HG03432 (cell line): ENCODE results near the gene TMEM9.

Experiments
- ATAC-seq: cut with Tn5 transposase; IDR thresholded peaks from one replicate; pipeline ENCODE4 v1.9.1; 2021; ENCODE audit warnings: mild to moderate bottlenecking, moderate library complexity; ENCODE audit not compliant: unreplicated experiment

The TMEM9 gene

GRCh38 chr1:201111156-201111555 lies 43.1 kb downstream of the TMEM9 start:
- ATAC-seq, result no peak

GRCh38 chr1:201110616-201111015 lies 43.7 kb downstream of the TMEM9 start:
- no peak for ATAC-seq

DNA sequence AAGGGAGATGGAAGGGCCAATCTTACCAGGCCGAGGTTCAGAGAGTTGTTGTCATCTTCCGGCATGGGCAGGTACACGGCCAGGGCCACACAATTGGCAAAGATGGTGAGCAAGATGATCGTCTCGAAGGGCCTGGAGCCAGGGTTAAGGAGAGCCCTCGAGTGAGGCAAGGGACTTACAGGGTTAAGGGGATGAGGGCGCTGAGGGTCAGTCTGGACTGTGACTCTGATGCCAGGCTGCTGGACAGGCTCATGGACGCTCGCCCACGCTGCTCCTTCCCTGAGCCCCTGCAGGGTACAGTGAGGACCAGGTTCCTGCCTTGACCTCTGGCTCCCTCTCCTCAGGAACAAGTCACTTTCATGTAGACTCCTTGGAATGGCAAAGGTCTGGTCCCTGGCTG lies 44.1 kb downstream of the TMEM9 start:
- ATAC-seq, result no peak

DNA sequence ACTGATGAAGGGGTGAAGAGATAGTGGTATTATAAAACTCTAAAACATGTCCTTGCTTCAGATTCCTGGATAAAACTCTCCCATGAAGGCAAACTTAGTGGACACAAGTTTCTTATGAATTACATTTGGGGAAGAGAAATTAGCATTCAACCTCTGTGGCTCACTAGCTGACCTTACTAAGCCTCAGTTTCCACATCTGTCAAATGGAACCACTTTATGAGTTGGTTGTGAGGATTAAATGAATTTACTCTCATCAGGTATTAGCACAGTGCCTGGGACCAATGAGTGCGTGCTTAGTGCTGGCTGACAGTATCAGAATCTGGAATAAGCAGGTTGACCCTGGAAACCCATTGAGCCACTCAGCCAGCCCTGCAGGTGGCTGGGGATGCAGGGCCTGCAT lies 44.6 kb downstream of the TMEM9 start:
- no peak for ATAC-seq

DNA sequence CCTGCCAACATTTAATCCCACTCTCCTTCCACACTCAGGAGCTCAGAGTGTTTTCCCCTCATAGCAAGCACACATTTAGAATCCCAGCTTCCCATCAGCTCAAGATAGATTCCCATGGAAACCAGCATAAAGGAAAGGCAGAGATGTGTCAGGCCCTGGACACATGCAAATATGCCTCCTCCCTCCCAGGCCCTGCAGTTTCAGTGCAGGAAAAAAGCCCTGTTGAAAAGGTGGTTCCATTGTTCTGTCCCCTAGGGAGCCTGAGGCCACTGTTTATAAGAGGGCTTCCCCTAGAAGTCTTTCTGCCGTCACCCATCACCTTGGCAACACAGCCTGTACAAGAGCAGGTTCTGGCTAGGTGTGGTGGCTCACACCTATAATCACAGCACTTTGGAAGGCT lies 45.7 kb downstream of the TMEM9 start:
- no peak for ATAC-seq

GRCh38 chr1:201105688-201106087 lies 48.6 kb downstream of the TMEM9 start:
- ATAC-seq, result no peak

GRCh38 chr1:201104141-201104540 lies 50.1 kb downstream of the TMEM9 start:
- no peak for ATAC-seq

DNA sequence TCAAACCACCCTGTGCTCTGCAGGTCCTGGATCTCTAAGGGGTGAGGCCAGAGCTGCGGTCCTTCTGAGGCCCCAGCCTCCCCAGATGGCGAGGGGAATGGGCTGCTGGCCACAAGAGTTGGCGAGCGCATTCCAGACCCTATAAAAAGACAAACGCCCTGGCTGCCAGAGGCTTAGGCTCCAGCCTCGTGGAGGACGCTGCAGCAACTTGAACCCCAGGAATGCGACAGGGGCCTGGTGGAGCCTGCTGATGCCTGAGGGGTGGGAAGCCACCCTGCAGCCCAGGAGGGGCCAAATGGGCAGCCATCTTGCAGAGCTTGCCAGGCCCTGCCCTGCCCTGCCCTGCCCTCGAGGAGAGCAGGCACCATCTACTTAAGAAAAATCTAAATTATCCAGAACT lies 50.6 kb downstream of the TMEM9 start:
- ATAC-seq, result no peak

DNA sequence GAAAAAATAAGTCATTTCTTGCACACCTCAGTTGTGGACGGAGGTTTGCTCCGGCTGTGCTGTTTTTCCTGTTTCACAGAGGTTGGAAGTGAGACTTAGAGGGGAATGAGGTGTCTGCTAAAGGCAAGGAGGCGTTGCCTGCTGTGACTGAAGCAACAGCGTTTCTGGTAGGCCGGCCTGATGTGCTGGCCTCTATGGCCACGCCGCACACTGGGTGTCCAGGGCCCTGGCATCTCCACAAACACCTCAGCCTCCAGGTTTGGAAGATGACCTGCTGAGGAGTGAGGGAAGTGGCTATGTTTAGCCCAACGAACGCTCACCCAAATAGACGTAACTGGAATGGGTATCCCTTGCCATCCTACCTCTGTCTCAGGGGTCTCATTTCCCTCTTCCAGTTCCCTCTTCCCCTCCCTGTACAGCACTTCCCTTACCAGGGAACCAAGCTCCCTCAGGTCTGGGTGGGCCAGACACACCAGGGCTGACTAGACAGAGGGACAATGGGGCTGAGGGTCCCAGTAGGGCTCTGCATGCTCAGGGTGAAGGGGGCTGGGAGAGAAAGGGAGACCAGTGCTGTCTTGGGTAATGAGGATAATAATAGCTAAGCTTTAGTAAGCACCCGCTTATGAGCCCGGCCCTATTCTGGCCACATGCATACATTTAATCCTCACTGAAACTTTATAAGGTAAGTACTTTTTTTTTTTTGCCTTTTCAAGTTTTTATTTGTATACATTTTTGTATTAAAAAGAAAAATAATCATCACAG lies 53.9 kb downstream of the TMEM9 start:
- ATAC-seq, result no peak

DNA sequence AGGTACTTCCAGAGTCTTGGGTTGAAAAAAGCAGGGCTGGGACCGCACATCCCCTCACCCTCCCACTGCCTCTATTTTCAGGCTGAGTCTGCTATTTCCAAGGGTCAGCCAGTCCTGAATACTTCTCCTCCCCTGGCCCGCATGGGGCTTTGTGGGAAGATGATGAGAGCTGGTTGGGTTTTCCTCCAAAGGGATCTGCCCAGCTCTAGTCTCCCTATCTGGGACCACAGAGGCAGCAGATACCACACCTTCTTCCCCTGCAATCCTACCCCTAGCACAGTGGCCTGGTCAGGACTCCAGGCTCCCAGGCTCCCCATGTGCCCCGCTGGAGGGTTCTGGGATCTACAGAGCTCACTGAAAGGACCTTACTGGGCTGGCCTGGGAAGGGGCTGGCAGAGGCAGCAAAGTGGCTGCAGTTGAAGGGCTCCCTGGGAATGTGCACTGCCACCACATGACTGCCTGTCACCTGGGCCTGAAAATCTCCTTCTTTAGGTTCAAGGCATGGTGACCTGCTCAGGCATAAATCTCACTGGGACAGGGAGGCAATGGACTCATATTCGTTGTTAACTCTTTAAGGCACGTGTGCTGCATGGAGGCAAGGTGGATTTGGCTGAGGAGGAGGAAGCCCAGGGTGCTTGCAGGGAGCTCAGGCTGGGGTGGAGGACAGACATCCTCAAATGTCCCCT lies 55.1 kb downstream of the TMEM9 start:
- ATAC-seq, result no peak

DNA sequence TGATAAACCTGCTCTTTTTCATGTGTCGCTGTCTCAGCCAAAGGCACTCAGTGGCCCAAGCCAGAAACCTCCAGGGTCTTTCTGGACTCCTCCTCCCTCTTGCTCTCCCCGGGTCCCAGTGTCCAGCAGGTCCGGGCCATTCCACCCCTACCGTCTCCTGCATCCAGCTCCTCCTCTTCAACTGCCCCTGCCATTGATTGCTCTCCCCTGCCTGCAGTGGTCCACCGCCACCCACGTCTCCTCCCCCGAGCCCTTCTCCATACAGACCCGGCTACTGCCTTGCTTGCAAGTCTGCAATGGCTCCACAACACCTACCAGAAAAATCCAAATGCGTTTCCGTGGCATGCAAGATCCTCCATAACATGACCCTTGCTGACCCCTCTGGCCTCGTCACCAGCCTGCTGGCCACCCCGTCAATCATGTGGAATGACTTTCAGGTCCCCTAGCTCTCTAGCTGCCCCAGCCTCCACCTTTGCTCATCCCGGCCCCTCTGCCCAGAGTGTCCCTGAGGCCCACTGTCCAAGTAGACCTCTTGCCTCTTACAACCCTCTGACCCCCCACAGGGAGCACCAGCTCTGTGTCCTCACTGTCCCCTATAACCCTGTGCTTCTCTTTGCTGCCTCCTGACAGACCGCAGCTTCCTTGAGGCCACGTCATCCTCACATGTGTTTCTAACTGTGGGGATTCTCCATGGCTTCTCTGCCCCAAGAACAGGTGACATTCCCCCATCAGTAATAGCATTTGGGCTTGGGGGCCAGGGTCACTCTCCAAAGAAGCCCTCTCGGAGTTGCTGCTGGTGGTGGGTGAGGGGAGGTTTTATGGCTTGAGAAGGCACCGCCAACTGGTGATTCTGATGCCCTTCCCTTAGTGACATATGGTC lies 57.1 kb downstream of the TMEM9 start:
- no peak for ATAC-seq

- ATAC-seq, result no peak
Observed at GRCh38 chr1:201096041-201096461, 58.2 kb downstream of the TMEM9 start.

DNA sequence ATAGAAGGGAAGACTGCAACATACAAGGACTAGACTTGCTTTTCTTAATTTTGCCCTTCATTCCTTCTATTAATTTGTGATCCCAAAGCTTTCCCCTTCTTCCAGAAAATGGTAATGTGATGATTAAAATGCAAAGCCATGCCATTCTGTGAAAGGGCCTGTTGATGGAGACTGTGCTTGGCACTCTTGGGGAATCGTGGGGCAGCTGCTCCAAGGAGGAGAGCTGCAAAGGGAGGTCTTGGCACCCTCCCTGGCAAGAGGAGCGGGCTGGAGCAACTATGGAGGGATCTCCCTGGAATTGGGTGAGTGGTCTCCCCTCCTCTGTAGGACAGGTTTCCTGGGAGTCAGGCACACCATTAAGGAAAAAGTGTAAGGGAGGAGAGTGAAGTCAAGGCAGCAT lies 58.7 kb downstream of the TMEM9 start:
- ATAC-seq, result no peak

GRCh38 chr1:201094832-201095231 lies 59.4 kb downstream of the TMEM9 start:
- ATAC-seq, result no peak

DNA sequence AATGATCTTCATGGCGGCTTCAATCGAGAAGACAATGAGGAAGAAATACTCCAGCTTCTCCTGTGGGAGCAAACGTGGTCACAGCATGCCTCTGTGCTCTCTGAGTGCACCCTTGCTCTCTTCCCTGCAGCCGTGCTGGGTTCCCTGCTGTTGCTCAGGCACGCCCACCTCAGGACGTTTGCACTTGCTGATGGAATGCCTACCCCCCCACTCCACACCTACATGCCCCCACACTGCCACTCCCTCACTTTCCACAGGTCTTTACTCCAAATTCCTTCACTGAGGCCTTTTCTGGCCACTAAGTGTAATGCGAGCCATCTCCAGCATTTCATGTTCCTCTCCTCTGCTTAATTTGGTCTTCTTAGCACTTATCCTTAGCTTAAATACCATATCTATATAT lies 60.3 kb downstream of the TMEM9 start:
- no peak for ATAC-seq

DNA sequence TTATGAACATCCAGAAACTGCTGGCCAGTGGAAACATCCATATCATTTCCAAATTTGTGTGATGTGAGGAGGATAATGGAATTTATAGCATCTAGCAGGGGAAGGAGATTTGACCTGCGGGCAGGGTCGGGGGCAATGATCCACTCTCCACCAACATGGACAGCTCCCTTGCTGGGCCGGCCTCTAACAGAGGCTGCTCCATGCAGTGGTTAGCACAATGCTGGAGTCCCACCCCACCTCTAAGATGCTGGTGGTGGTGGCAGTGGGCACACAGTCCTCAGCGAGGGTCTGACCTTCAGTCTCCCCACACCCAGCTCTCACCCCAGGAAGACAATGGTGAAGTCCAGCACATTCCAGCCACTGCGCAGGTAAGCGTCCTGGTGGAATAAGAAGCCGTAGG lies 60.7 kb downstream of the TMEM9 start:
- no peak for ATAC-seq

- no peak for ATAC-seq
Observed at GRCh38 chr1:201092738-201093137, 61.5 kb downstream of the TMEM9 start.

DNA sequence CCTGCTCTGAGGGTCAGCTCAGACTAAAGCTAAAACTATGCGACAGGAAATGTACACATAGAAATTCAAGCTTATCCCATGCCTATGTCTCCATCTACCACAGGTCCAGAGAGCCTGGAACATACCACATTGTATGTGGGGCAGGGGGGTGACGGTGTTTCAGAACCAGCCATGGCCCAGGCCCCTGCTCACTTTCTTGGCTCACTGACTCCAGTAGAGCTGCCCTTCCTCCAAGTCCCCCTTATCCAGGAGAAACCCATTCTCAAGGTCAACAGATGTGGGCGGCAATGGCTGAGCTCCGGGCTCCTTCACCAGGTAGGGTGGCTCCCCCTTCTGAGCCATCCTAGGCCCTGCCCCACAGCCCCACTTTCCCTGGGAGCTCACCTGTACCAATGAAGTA lies 63.0 kb downstream of the TMEM9 start:
- no peak for ATAC-seq

DNA sequence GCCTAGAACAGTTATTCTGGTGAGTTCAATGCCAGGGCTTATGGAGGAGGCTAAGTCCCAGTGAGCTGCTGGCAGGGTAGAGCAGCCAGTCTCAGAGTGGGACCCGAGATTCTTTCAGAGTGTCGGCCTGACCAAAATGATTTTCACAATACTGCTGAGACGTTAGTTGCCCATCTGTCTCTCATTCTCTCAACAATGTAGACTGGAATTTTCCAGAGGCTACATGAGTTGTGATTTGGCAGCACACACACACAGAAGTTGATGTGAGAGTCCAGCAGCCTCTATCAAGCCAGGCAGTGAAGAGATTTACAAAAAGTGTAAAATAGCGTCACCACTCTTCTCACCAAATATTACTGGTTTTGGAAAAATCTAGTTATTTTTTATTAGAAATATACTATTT lies 63.7 kb downstream of the TMEM9 start:
- ATAC-seq, result no peak

DNA sequence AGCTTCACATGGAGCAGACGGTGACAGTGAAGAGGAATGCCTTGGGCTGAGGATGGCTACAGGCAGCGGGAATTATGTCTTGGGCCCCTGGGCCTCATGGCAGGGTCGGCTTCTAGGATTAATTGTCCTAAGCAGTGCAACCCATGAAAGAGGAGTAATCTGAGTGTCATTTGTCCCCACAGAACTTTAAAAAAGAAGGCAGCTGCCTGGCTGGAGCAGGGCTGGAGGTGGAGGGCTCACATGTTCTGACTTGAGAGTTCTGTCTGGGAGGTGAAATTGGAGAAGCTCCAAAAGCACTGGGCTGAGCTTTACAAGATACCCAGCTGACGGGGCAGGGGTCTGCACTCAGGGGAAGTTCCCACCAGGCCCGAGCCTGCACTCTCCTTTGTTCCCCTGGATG lies 64.7 kb downstream of the TMEM9 start:
- ATAC-seq, result no peak

GRCh38 chr1:201088901-201089525 lies 65.3 kb downstream of the TMEM9 start:
- ATAC-seq, result no peak
